DMS79 treated with DMSO at 0.1 percent for 48 hours (cell line): ENCODE data around the gene CD200.
A peak's percentile ranks its signal among the peaks of the same experiment; 100 is the strongest.

ENCODE experiments used
- DNase-seq: peaks from one replicate; lab custom pipeline; 2025; lab: John Stamatoyannopoulos, UW

The CD200 gene

GRCh38 chr3:112333002-112333380 lies at the start of gene CD200:
TSS of gene CD200 (plus strand) at chr3:112333156. CDS start at chr3:112333213, 57 bp downstream.
- peak; percentile 56 for DNase-seq

GRCh38 chr3:112289011-112289410 lies 43.9 kb upstream of the CD200 start:
- DNase-seq, result no peak

GRCh38 chr3:112293368-112294321 lies 39.3 kb upstream of the CD200 start, which contains the start of gene SLC9C1:
TSS of gene SLC9C1 (minus strand) at chr3:112294216. CDS start at chr3:112286791, 7,425 bp downstream.
- peak; percentile 31 for DNase-seq

- no peak for DNase-seq
Observed at GRCh38 chr3:112297714-112298113, 35.2 kb upstream of the CD200 start.

GRCh38 chr3:112298781-112299180 lies 34.2 kb upstream of the CD200 start:
- no peak for DNase-seq

- DNase-seq, result no peak
Observed at GRCh38 chr3:112302150-112302830, 30.7 kb upstream of the CD200 start.

- DNase-seq, result no peak
Observed at GRCh38 chr3:112302881-112303763, 29.8 kb upstream of the CD200 start.

GRCh38 chr3:112303764-112304325 lies 29.1 kb upstream of the CD200 start:
- peak; percentile 48 for DNase-seq

- DNase-seq, result no peak
Observed at GRCh38 chr3:112304611-112305010, 28.3 kb upstream of the CD200 start.

GRCh38 chr3:112306825-112307224 lies 26.1 kb upstream of the CD200 start:
- no peak for DNase-seq

- no peak for DNase-seq
Observed at GRCh38 chr3:112307557-112307956, 25.4 kb upstream of the CD200 start.

- DNase-seq, result no peak
Observed at GRCh38 chr3:112308151-112308911, 24.6 kb upstream of the CD200 start.

GRCh38 chr3:112314649-112315048 lies 18.3 kb upstream of the CD200 start:
- DNase-seq, result no peak

- no peak for DNase-seq
Observed at GRCh38 chr3:112315791-112316190, 17.2 kb upstream of the CD200 start.

GRCh38 chr3:112319516-112320276 lies 13.3 kb upstream of the CD200 start:
- DNase-seq, result no peak

GRCh38 chr3:112320691-112321090 lies 12.3 kb upstream of the CD200 start:
- no peak for DNase-seq

GRCh38 chr3:112321867-112322652 lies 10.9 kb upstream of the CD200 start:
- DNase-seq, result no peak

GRCh38 chr3:112327371-112327951 lies 5.5 kb upstream of the CD200 start:
- DNase-seq, result peak; percentile 5

GRCh38 chr3:112331851-112332250 lies 1.1 kb upstream of the CD200 start:
- DNase-seq, result no peak
